Measurements from ENCODE around the gene BDH1. TPM values are rescaled to one million over a fixed set of nuclear protein-coding genes. Genes with fewer than 3 reads are reported as not detected.

Gene BDH1
- total and polyA plus RNA-seq, 7 donors: 2.3 to 138 (median 16.8) TPM

GRCh38 chr3:197508461-197508860 lies 47.3 kb downstream of the BDH1 start:
- peaks cover 0 to 2% (median 0%) of the 10 kb centered on the region in 4 donors for H3K36me3 ChIP-seq
- H3K4me1 ChIP-seq: peaks cover 0 to 11% (median 5%) of the 10 kb centered on the region in 4 donors
- WGBS, 2 donors: 69 to 78% methylated on average over 6 of the region's 6 CpGs
- no peaks in the 10 kb centered on the region for H3K9me3 ChIP-seq
- DNase-seq: no peak
- H3K4me3 ChIP-seq: no peak overlapping the region
- H3K27me3 ChIP-seq: no peaks in the 10 kb centered on the region
- TF ChIP-seq POLR2AphosphoS5 (IDR thresholded peaks at IDR 0.05): no peak
- no peak for TF ChIP-seq EP300 (IDR thresholded peaks at IDR 0.05)
- intact Hi-C loops (cut with DNase I): no loop called here
- no peak overlapping the region for H3K27ac ChIP-seq

- H3K36me3 ChIP-seq: peaks cover 0 to 2% (median 0%) of the 10 kb centered on the region in 4 donors
- DNase-seq: no peak
- TF ChIP-seq EP300 (IDR thresholded peaks at IDR 0.05): no peak
- TF ChIP-seq POLR2AphosphoS5 (IDR thresholded peaks at IDR 0.05): no peak
- TF ChIP-seq POLR2A (IDR thresholded peaks at IDR 0.05): no peak
- no peak for TF ChIP-seq CTCF (IDR thresholded peaks at IDR 0.05)
- no peaks in the 10 kb centered on the region for H3K27me3 ChIP-seq
- H3K27ac ChIP-seq: no peak overlapping the region
- no peaks in the 10 kb centered on the region for H3K9me3 ChIP-seq
- peaks cover 0 to 11% (median 5%) of the 10 kb centered on the region in 4 donors for H3K4me1 ChIP-seq
- intact Hi-C loops (cut with DNase I): no loop called here
- H3K4me3 ChIP-seq: no peak overlapping the region
- 89 to 92% methylated on average over 8 of the region's 8 CpGs for whole genome bisulfite sequencing, 2 donors
Observed at GRCh38 chr3:197508051-197508451, 47.7 kb downstream of the BDH1 start.

GRCh38 chr3:197507541-197507940 lies 48.2 kb downstream of the BDH1 start:
- intact Hi-C loops (cut with DNase I): no loop called here
- WGBS, 2 donors: 71 to 81% methylated on average over 8 of the region's 8 CpGs
- H3K27me3 ChIP-seq: no peaks in the 10 kb centered on the region
- no peaks in the 10 kb centered on the region for H3K9me3 ChIP-seq
- TF ChIP-seq POLR2AphosphoS5 (IDR thresholded peaks at IDR 0.05): no peak
- peaks cover 0 to 11% (median 5%) of the 10 kb centered on the region in 4 donors for H3K4me1 ChIP-seq
- H3K36me3 ChIP-seq: peaks cover 0 to 2% (median 0%) of the 10 kb centered on the region in 4 donors
- DNase-seq: no peak
- no peak overlapping the region for H3K27ac ChIP-seq
- no peak overlapping the region for H3K4me3 ChIP-seq

GRCh38 chr3:197507081-197507480 lies 48.7 kb downstream of the BDH1 start:
- intact Hi-C loops (cut with DNase I): no loop called here

GRCh38 chr3:197505796-197506548 lies 49.8 kb downstream of the BDH1 start:
- intact Hi-C loops (cut with DNase I): no loop called here
- Histone ChIP-seq H3K36me3 (no peaks in the 10 kb centered on the region), H3K4me3 (no peak overlapping the region), H3K27me3 (no peaks in the 10 kb centered on the region), H3K27ac (no peak overlapping the region), H3K9me3 (no peaks in the 10 kb centered on the region), H3K4me1 (peaks cover 0 to 11% (median 5%) of the 10 kb centered on the region in 4 donors)
- DNase-seq: no peak
- TF ChIP-seq CTCF (IDR thresholded peaks at IDR 0.05) (no peak), EP300 (IDR thresholded peaks at IDR 0.05) (no peak), POLR2AphosphoS5 (IDR thresholded peaks at IDR 0.05) (no peak)
- WGBS, 2 donors: 61 to 79% methylated on average over 24 of the region's 24 CpGs

More at GRCh38 chr3:197507081-197507480, 48.7 kb downstream of the BDH1 start:
- Histone ChIP-seq H3K27ac (no peak overlapping the region), H3K36me3 (no peaks in the 10 kb centered on the region), H3K4me1 (peaks cover 0 to 11% (median 5%) of the 10 kb centered on the region in 4 donors), H3K27me3 (no peaks in the 10 kb centered on the region), H3K4me3 (no peak overlapping the region), H3K9me3 (no peaks in the 10 kb centered on the region)
- 74 to 84% methylated on average over 8 of the region's 8 CpGs for WGBS, 2 donors
- DNase-seq: no peak
- TF ChIP-seq POLR2A (IDR thresholded peaks at IDR 0.05) (no peak), CTCF (IDR thresholded peaks at IDR 0.05) (no peak), POLR2AphosphoS5 (IDR thresholded peaks at IDR 0.05) (no peak), EP300 (IDR thresholded peaks at IDR 0.05) (no peak)
